ENCODE results near the gene AAMP.

AAMP gene

GRCh38 chr2:218257390-218257981 lies 12.5 kb downstream of the AAMP start:
- peak; percentile 88 for DNase-seq

- peak; percentile 54 for DNase-seq
Observed at GRCh38 chr2:218256612-218257350, 13.2 kb downstream of the AAMP start.

- DNase-seq: no peak
Observed at GRCh38 chr2:218255446-218255845, 14.5 kb downstream of the AAMP start.

- DNase-seq: no peak
Observed at GRCh38 chr2:218253232-218253625, 16.7 kb downstream of the AAMP start.

- DNase-seq: peak; percentile 57
Observed at GRCh38 chr2:218252509-218253231, 17.3 kb downstream of the AAMP start.

- peak; percentile 49 for DNase-seq
Observed at GRCh38 chr2:218249691-218250090, 20.2 kb downstream of the AAMP start.

- no peak for DNase-seq
Observed at GRCh38 chr2:218245214-218245613, 24.7 kb downstream of the AAMP start.

GRCh38 chr2:218244665-218245064 lies 25.3 kb downstream of the AAMP start:
- no peak for DNase-seq

GRCh38 chr2:218244204-218244603 lies 25.7 kb downstream of the AAMP start:
- DNase-seq: no peak

- no peak for DNase-seq
Observed at GRCh38 chr2:218238887-218239286, 31.1 kb downstream of the AAMP start.

GRCh38 chr2:218236829-218237228 lies 33.1 kb downstream of the AAMP start:
- no peak for DNase-seq

GRCh38 chr2:218235017-218235416 lies 34.9 kb downstream of the AAMP start:
- DNase-seq: no peak

- DNase-seq: no peak
Observed at GRCh38 chr2:218234521-218234920, 35.4 kb downstream of the AAMP start.

GRCh38 chr2:218233543-218233942 lies 36.4 kb downstream of the AAMP start:
- DNase-seq: no peak

GRCh38 chr2:218230882-218231281 lies 39.1 kb downstream of the AAMP start:
- DNase-seq: no peak

GRCh38 chr2:218229851-218230250 lies 40.1 kb downstream of the AAMP start:
- DNase-seq: no peak

- DNase-seq: peak; percentile 73
Observed at GRCh38 chr2:218229239-218229638, 40.7 kb downstream of the AAMP start.

- no peak for DNase-seq
Observed at GRCh38 chr2:218228366-218229090, 41.4 kb downstream of the AAMP start.

GRCh38 chr2:218226903-218227302 lies 43.0 kb downstream of the AAMP start:
- DNase-seq: no peak

GRCh38 chr2:218224186-218224585 lies 45.8 kb downstream of the AAMP start:
- DNase-seq: no peak

- peak; percentile 68 for DNase-seq
Observed at GRCh38 chr2:218223046-218223445, 46.9 kb downstream of the AAMP start.

GRCh38 chr2:218221000-218221399 lies 48.9 kb downstream of the AAMP start:
- no peak for DNase-seq

- no peak for DNase-seq
Observed at GRCh38 chr2:218219934-218220333, 50.0 kb downstream of the AAMP start.

All from activated effector memory CD4-positive, alpha-beta T cell treated with anti-CD3 and anti-CD28 coated beads, Interleukin-2, amount 50 U/mL, for 16 hours (primary cell).